GM12873 (cell line): ENCODE data around the gene DCP1A.

Experiments
- TF ChIP-seq, protein P1 (sequence below): IDR thresholded peaks from 2 replicates; pipeline ENCODE4 v1.5.1; 2012; ENCODE audit warnings: low read depth, mild to moderate bottlenecking, moderate library complexity, low read length, control low read depth; ENCODE audit not compliant: insufficient read depth; ENCODE audit errors: missing control alignments

DCP1A gene

DNA sequence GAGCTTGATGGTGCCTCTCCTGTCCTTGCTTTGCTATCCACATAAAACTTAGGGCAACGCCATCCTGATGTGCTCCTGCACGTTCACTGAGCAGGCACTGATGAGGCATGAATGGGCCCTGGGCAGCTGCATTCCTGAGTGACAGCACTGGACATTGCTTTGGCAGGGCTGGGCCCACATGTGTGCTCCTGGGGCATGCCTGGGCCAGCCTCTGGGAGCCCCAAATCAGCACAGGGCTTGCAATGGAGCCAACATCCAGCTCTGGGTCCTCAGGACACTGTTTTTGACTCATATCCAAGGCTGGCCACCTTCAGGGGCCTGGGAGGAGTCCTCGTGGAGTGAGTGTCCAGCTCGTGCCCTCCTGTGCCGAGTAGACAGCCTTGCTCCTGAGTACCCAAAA, 85.6 kb downstream of the DCP1A start:
- TF ChIP-seq, protein P1, sequence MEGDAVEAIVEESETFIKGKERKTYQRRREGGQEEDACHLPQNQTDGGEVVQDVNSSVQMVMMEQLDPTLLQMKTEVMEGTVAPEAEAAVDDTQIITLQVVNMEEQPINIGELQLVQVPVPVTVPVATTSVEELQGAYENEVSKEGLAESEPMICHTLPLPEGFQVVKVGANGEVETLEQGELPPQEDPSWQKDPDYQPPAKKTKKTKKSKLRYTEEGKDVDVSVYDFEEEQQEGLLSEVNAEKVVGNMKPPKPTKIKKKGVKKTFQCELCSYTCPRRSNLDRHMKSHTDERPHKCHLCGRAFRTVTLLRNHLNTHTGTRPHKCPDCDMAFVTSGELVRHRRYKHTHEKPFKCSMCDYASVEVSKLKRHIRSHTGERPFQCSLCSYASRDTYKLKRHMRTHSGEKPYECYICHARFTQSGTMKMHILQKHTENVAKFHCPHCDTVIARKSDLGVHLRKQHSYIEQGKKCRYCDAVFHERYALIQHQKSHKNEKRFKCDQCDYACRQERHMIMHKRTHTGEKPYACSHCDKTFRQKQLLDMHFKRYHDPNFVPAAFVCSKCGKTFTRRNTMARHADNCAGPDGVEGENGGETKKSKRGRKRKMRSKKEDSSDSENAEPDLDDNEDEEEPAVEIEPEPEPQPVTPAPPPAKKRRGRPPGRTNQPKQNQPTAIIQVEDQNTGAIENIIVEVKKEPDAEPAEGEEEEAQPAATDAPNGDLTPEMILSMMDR, result no peak

DNA sequence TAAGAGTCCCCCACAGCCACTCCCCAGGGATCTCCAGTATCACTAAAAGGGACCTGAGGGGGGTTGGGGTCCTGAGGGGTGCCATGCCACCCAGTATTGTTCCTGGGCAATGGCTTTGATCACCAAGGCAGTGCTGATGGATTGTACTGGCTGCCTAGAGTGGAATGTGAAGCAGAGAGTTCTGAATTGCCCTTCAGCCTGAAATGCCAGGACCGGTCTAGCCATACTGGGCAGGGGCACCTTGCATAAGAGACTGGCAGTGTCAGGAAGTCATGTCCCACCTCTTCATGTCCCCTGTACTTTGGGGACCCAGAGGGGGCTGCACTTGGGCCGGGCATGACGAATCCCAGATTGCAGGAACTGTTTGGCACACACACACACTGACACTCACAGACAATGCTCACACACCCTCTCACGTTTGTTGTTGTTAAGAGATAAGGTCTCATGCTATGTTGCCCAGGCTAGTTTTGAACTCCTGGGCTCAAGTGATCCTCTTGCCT, 87.0 kb downstream of the DCP1A start:
- TF ChIP-seq, protein P1, result no peak

DNA sequence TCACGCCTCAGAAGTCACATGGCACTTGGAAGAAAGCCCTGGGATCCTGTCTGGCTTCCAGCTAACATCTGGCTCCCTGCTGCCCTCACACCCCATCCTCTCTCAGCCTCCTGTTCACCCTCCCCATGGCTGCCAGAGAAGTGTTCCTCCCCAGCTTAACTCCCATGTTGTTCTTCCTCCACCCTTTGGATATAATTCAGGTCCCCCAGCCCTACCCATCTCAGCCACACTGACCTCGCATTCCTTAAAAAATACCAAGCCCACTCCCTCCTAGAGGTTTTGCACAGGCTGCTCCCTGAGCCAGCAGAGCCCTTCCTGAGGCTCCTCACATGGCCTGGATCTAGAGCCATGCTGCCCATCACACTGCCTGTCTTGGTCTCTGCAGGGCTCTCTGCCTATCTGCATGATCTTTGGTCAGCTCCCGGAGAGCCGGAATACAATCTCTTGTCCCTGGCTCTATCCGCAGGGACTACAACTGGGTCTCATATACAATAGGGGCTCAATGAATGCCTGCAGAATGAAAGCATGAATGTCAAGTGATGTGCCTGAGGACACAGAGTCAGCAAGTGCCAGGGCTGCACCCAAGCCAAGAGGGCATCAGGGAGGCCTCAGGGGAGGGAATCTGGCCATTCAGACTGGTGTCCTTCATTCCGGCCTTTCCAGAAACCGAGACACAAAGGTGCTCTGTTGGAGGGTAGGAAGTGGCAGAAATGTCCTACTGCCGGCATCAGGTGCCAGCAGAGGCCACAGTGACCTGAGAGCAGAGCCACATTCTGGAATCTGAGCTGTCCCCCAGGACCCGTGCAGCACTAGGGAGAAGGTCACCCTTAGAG, 87.7 kb downstream of the DCP1A start:
- TF ChIP-seq, protein P1, result no peak

DNA sequence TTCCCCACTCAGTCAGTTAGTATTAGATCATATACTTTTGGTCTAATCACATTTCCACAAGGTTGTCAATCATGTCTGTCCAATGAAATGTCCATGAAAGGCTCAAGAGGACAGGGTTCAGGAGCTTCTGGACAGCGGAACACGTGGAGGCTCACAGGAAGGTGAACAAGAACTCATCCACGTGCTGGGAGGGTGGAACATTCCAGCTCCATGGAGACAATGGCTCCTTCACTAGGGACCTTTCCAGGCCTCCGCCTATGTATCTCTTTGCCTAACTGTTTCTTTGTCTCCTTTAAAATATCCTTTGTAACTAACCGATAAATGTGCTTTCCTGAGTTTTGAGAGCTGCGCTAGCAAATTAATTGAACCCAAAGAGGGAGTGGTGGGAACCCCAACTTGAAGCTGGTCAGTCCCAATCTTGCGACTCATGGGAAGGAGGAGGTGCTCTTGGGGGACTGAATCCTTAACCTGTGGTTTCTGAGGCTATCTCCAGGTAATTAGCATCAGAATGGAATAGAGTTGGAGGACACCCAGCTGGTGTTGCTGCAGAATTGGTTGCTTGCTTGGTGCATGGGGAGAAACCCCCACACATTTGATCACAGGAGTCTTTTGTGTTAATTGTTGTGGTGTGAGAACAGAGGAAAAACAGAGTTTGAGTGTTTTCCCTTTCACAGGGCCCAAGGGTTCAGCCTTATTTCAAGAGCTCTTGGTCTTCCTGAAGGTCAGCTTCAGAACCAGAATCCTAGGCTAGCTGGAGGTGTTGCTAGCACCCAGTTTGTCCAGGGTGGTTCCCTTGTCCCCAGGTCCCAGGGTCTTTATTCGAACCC, 88.5 kb downstream of the DCP1A start:
- TF ChIP-seq, protein P1, result no peak

- TF ChIP-seq, protein P1, result no peak
Measured at GRCh38 chr3:53257465-53257864, 89.9 kb downstream of the DCP1A start.

- TF ChIP-seq, protein P1, result no peak
Measured at GRCh38 chr3:53256704-53257055, 90.7 kb downstream of the DCP1A start.

- TF ChIP-seq, protein P1, result no peak
Measured at GRCh38 chr3:53255775-53256703, 91.3 kb downstream of the DCP1A start, which contains the start of gene TKT. Gene TKT, minus strand, starts transcription at chr3:53256022. Its CDS starts 80 bp downstream, at chr3:53255942.
